Body of pancreas (tissue), 4 donors: ENCODE data around the gene UBE2R2. TPM values are rescaled to one million over a fixed set of nuclear protein-coding genes. Genes with fewer than 3 reads are reported as not detected.
A peak's percentile ranks its signal among the peaks of the same experiment; 100 is the strongest.

ENCODE experiments used
- ATAC-seq: fragments of 150-250 bp; one replicate; pipeline ENCODE4 v1.9.1; 2016
- DNase-seq, 4 donors: peaks; one replicate each; pipeline ENCODE4 v3.0.0-alpha.2; 2019
- H3K27ac ChIP-seq, 4 donors: fragments of 200-600 bp; sonication (generic); 1 replicate in 3 of 4; 2 replicates in 1 of 4; pipeline versions ENCODE4 v1.5.1 to v1.6.1; 2016 to 2019; ENCODE audit warnings: mild to moderate bottlenecking in 1 of 4, mixed read lengths in 1 of 4, moderate library complexity in 1 of 4
- H3K27me3 ChIP-seq, 2 donors: fragments of 200-600 bp; sonication (generic); one replicate each; pipeline ENCODE4 v1.6.0; 2016; ENCODE audit warnings: mild to moderate bottlenecking in 1 of 2
- H3K36me3 ChIP-seq, 2 donors: fragments of 200-600 bp; sonication (generic); replicated peaks in 1 of 2; 2 replicates each; pipeline ENCODE4 v1.5.1; 2016; ENCODE audit warnings: low read depth in 2 of 2; ENCODE audit not compliant: insufficient read depth in 1 of 2
- H3K4me1 ChIP-seq: fragments of 200-600 bp; sonication (generic); one replicate; pipeline ENCODE4 v1.6.0; 2016
- H3K4me3 ChIP-seq, 2 donors: fragments of 200-600 bp; sonication (generic); 1 replicate in 1 of 2; 2 replicates in 1 of 2; pipeline ENCODE4 v1.5.1; 2016 to 2019
- H3K9me3 ChIP-seq, 3 donors: fragments of 200-600 bp; sonication (generic); 1 replicate in 2 of 3; 2 replicates in 1 of 3; pipeline ENCODE4 v1.5.1; 2016
- POLR2A ChIP-seq, 3 donors: fragments of 450-650 bp; IDR thresholded peaks; one replicate each; pipeline ENCODE4 v1.6.1; 2016; ENCODE audit warnings: antibody characterized with exemption in 3 of 3, mild to moderate bottlenecking in 2 of 3
- WGBS, 2 donors: methylation state at CpG; one replicate each; pipeline ENCODE4 v1.1.5; 2017; 5-methylcytosine and 5-hydroxymethylcytosine counted together
- intact Hi-C: fragments of 100-400 bp; cut with DNase I; formaldehyde crosslinking; loops from one replicate; pipeline ENCODE4 v1.15.1; 2023
- total RNA-seq, 2 donors: library from RNA; depleted of rRNA; stranded (reverse); fragments of >200 nt; gene quantifications; one replicate each; pipeline ENCODE4 v1.1.0, GENCODE V29; 2016
- TF ChIP-seq, protein P1 (sequence below), 7 experiments: fragments of 450-650 bp in 4 of 7; fragments of 200-600 bp in 3 of 7; sonication (generic) in 3 of 7; IDR thresholded peaks; one replicate each; pipeline ENCODE4 v1.5.1; 2016 to 2019; ENCODE audit warnings: antibody characterized with exemption in 7 of 7

Gene UBE2R2
- total RNA-seq, 2 donors from 2014 or later, result 26.7 to 31.4 TPM

DNA sequence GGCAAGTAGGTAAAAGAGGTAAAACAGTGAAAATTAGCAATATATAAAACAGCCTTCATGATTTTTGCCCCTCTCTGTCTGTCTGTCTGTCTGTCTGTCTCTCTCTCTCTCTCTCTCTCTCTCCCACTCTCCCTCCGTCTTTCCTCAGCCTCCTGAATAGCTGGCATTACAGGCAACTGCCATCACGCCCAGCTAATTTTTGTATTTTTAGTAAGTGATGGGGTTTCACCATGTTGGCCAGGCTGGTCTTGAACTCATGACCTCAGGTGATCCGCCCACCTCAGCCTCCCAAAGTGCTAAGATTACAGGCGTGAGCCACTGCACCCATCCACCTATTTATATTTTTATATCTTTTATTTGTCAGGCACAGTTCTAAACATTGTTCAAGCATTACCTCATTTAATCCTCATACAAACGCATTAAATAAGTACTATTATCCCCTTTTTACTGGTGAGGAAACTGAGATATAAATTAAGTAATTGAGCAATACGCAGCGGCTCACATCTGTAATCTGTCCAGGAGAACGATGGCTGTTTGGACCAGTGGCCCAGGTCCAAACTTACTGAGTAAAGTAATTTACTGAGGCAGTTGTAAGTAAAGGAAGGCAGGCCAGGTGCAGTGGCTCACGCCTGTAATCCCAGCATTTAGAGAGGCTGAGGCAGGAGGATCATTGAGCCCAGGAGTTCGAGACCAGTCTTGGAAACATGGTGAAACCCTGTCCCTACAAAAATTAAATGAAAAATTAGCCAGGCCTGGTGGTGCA, 60.9 kb downstream of the UBE2R2 start:
- Histone ChIP-seq H3K27ac (peak overlapping the region in 2 of 4 donors; percentile 4 to 9), H3K9me3 (no peaks in the 10 kb centered on the region), H3K4me1 (peaks cover 47% of the 10 kb centered on the region), H3K27me3 (no peaks in the 10 kb centered on the region), H3K4me3 (no peak overlapping the region), H3K36me3 (no peaks in the 10 kb centered on the region)
- WGBS, 2 donors, result 60 to 67% methylated on average over 10 of the region's 10 CpGs
- ATAC-seq, result no peak
- intact Hi-C loops, result no loop called here
- no peak for DNase-seq
- TF ChIP-seq POLR2A (IDR thresholded peaks at IDR 0.05), result no peak
- TF ChIP-seq, protein P1, sequence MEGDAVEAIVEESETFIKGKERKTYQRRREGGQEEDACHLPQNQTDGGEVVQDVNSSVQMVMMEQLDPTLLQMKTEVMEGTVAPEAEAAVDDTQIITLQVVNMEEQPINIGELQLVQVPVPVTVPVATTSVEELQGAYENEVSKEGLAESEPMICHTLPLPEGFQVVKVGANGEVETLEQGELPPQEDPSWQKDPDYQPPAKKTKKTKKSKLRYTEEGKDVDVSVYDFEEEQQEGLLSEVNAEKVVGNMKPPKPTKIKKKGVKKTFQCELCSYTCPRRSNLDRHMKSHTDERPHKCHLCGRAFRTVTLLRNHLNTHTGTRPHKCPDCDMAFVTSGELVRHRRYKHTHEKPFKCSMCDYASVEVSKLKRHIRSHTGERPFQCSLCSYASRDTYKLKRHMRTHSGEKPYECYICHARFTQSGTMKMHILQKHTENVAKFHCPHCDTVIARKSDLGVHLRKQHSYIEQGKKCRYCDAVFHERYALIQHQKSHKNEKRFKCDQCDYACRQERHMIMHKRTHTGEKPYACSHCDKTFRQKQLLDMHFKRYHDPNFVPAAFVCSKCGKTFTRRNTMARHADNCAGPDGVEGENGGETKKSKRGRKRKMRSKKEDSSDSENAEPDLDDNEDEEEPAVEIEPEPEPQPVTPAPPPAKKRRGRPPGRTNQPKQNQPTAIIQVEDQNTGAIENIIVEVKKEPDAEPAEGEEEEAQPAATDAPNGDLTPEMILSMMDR (IDR thresholded peaks at IDR 0.05), result no peak

DNA sequence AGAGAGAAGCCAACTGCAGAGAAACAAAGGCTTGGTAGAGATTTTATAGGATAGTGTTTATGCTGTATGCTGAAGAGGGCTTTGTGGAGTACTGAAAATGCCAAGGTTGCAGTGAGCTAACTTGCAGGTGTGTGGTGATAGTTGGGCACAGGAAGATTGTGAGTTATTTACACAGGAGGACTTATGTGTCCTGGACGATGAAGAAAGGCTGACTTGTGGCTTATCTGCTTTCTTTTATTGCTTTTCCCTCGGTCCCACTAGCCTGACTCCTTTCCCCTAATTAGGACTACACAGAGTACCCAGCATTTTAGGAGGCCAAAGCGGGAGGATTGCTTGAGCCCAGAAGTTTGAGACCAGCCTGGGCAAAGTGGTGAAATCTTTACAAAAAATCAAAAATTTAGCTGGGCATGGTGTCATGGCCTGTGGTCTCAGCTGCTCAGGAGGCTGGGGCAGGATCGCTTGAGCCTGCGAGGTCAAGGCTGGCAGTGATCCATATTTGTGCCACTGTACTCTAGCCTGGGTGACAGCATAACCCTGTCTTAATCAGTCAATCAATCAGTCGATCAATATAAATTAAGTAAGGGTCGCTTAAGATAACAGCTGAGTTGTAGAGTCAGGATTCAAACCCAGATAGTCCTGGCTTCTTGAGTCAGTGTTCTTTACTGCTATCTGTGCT, 61.9 kb downstream of the UBE2R2 start:
- ATAC-seq (no peak), DNase-seq (peak in 3 of 4 donors; percentile 24 to 42 (median 28))
- no peaks in the 10 kb centered on the region for H3K36me3 ChIP-seq
- no peak for TF ChIP-seq POLR2A (IDR thresholded peaks at IDR 0.05)
- TF ChIP-seq, protein P1 (IDR thresholded peaks at IDR 0.05), result no peak
- intact Hi-C loops, result no loop called here
- peak overlapping the region in 3 of 4 donors; percentile 4 to 12 (median 4) for H3K27ac ChIP-seq
- 28 to 31% methylated on average over 7 of the region's 7 CpGs for WGBS, 2 donors
- H3K9me3 ChIP-seq, result no peaks in the 10 kb centered on the region
- H3K4me3 ChIP-seq, result no peak overlapping the region
- peaks cover 49% of the 10 kb centered on the region for H3K4me1 ChIP-seq
- H3K27me3 ChIP-seq, result no peaks in the 10 kb centered on the region

DNA sequence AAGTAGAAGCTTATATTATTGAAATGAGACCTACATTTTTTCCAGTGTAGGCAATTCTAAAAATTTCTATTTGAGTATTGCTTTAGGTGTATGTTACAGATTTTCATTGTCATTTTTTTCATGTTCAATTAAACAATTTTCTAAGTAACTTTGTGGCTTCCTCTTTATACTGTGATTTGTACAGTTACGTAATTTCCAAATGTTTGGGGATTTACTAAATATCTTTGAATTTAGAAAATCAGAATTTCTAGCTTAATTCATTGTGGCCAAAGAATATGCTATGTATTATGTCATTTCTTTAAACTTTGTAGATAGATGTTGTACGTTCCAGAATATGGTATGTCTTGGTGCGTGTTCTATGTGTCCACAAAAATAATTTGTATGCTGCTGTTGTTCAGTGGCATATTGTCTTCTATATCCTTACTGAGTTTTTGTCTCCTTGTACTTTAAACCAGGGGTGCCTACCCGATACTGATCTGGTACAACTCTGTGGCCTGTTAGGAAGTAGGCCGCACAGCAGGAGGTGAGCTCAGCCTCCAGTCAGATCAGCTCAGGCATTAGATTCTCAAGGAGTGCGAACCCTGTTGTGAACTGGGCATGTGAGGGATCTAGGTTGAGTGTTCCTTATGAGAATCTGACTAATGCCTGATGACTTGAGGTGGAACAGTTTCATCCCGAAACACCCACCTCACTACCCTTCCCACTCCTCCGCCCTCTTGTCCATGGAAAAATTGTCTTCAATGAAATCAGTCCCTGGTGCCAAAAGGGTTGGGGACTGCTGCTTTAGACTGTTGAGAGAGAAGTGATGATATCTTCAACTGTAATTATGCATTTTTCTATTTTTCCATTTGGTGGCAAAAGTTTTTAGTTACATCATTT, 63.5 kb downstream of the UBE2R2 start:
- Histone ChIP-seq H3K36me3 (no peaks in the 10 kb centered on the region), H3K4me3 (no peak overlapping the region), H3K27ac (no peak overlapping the region), H3K27me3 (no peaks in the 10 kb centered on the region), H3K9me3 (no peaks in the 10 kb centered on the region), H3K4me1 (peaks cover 62% of the 10 kb centered on the region)
- 74 to 85% methylated on average over 8 of the region's 8 CpGs for WGBS, 2 donors
- DNase-seq (no peak), ATAC-seq (no peak)
- intact Hi-C loops, result no loop called here
- no peak for TF ChIP-seq POLR2A (IDR thresholded peaks at IDR 0.05)
- TF ChIP-seq, protein P1 (IDR thresholded peaks at IDR 0.05), result no peak

DNA sequence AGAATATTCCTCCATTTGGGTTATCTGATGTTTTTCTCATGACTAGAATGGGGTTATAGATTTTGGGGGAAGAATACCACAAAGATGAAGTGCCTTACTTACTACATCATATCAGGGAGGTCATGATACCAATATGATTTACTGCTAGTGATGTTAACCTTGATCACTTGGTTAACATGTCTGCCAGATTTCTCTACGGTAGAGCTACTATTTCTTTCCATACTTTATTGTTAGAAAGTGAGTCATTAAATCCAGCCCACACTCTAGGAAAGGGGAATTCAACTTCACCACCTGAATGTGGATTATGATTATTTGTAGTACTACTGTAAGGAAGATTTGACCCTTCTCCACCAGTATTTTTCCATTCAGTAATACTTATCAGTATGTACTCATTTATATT, 64.7 kb downstream of the UBE2R2 start:
- intact Hi-C loops, result no loop called here
- Histone ChIP-seq H3K4me1 (peaks cover 65% of the 10 kb centered on the region), H3K36me3 (no peaks in the 10 kb centered on the region), H3K4me3 (no peak overlapping the region), H3K27me3 (no peaks in the 10 kb centered on the region), H3K9me3 (no peaks in the 10 kb centered on the region), H3K27ac (peak overlapping the region in 1 of 4 donors; percentile 32)
- DNase-seq (no peak), ATAC-seq (no peak)
- WGBS, 2 donors, result 5 to 17% methylated on average over 1 of the region's 1 CpG
- no peak for TF ChIP-seq POLR2A (IDR thresholded peaks at IDR 0.05)
- TF ChIP-seq, protein P1 (IDR thresholded peaks at IDR 0.05), result no peak
